HG02840 (cell line): ENCODE results near the gene CDH23.

Experiments
- ATAC-seq: cut with Tn5 transposase; IDR thresholded peaks from one replicate; pipeline ENCODE4 v1.9.1; 2021; ENCODE audit warnings: mild to moderate bottlenecking, moderate library complexity, moderate number of reproducible peaks; ENCODE audit not compliant: unreplicated experiment, low FRiP score

CDH23 gene

DNA sequence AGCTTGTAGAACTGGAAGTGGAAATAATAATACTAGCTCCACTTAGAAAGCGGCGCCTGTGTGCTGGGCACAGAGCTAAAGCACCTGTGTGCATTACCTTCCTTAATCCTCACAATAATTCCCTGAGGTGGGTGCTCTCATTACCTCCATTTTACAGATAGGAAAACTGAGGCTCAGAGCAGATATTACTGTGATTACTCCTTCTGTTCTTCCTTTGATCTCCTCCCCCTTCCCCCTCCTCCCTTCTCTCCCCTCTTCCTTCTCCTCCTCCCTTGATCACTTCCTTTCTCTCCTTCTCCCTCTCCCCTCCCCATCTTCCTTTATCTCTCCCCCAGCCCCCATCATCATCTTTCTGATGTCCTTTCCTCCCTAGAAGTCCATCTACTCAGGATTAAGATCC, 267.9 kb downstream of the CDH23 start:
- no peak for ATAC-seq

- ATAC-seq = no peak
Measured at GRCh38 chr10:71665456-71665855, 268.7 kb downstream of the CDH23 start.

GRCh38 chr10:71666639-71667386, 270.1 kb downstream of the CDH23 start:
- no peak for ATAC-seq

GRCh38 chr10:71667387-71667752, 270.6 kb downstream of the CDH23 start:
- ATAC-seq = no peak

GRCh38 chr10:71671994-71672946, 275.6 kb downstream of the CDH23 start:
- no peak for ATAC-seq

DNA sequence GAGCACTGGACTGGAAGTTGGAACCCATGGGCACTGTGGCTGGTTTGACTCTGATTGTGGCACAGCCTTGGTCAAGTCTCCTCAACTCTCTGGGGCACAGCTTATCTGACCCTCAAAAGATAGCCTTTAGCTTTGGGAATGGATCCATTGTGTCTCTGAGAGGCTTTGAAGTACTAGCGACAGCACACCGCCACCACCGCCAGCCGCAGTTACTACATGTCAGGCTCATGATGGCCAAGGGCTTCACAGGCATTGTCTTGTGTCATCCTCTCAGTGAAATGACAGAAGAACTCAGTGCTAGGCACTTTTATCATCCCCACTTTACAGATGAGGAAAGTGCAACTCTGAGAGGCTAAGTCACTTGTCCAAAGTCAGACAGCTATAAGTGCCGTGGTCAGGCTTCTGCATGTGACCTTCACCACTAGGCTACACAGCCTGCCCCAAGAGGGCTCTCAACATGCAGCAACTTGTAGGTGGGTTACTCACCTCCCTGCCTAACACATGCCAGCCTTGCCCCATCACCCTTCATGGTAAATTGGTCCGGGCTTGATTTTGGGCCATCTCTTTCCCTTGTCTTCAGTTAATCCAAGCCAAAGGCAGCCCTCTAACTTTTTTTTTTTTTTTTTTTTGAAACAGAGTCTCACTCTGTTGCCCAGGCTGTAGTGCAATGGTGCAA, 278.7 kb downstream of the CDH23 start:
- no peak for ATAC-seq

DNA sequence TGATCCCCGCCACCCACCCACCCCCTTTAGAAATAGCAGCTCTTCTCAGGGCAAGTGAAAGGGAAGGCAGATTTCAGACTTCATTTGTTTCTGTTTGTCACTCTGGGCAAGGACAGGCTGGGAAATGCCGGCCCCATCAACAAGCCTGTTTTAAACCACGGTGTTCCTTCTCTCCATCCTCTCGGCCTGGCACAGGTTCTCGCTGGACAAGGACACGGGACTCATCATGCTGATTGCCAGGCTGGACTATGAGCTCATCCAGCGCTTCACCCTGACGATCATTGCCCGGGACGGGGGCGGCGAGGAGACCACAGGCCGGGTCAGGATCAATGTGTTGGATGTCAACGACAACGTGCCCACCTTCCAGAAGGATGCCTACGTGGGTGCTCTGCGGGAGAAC, 280.5 kb downstream of the CDH23 start:
- no peak for ATAC-seq

GRCh38 chr10:71678057-71678805, 281.5 kb downstream of the CDH23 start:
- ATAC-seq = no peak

GRCh38 chr10:71679425-71679824, 282.7 kb downstream of the CDH23 start:
- no peak for ATAC-seq

DNA sequence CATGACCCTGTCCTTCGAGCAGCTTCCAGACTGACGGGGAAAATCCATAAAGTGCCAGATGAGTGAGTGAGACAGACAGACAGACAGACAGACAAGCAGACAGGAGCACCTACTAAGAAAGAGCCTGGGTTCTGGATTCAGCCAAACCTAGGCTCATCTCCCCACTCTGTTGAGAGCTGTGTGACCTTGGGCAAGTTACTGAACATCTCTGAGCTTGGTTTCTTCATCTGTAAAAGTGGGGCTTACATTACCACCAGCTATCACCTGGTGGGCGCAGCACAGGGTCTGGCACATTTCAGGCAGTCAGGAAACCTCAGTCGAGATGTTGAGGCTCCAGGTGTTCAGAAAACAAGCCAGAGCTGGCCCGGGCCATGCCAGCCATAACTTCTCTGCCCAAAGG, 285.3 kb downstream of the CDH23 start:
- no peak for ATAC-seq

GRCh38 chr10:71683301-71683700, 286.6 kb downstream of the CDH23 start:
- ATAC-seq = no peak

DNA sequence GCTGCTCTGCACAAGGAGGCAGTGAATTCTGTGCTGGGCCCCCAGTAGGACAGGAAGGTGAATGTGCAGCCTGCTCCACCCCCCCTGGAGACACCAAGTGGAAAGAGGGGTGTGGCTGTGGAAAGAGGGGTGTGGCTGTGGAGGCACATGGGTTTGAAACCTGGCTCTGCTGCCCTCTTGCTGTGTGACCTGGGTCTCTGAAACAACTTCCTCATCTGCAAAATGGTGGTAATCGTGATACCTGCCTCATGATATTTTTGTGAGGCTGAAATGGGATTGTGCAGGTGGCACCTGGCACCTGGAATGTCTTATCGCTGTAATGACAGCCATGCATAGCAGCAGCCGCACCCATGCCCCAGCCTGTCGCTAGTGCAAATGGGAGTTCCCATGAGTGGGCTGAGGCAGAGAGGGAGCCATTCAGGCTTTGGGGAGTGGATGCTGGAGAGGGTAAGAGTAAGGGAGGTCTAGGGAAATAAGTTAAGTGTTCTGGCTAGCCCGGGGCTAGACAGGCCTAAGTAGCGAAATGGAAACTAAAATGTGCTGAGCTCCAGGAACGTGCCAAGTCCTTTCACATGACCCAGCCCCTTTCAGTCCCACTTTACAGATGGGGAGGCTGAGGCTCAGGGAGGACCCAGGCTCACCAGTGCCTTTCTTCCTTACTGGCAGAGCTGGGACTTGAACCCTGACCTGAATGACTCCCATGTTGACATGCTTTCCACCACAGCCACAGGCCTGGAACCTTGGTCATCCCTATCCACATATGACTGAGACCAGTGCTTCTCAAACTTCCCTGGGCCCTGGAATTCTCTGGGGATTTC, 287.8 kb downstream of the CDH23 start:
- ATAC-seq = no peak

- ATAC-seq = no peak
Measured at GRCh38 chr10:71685554-71686232, 289.0 kb downstream of the CDH23 start.

DNA sequence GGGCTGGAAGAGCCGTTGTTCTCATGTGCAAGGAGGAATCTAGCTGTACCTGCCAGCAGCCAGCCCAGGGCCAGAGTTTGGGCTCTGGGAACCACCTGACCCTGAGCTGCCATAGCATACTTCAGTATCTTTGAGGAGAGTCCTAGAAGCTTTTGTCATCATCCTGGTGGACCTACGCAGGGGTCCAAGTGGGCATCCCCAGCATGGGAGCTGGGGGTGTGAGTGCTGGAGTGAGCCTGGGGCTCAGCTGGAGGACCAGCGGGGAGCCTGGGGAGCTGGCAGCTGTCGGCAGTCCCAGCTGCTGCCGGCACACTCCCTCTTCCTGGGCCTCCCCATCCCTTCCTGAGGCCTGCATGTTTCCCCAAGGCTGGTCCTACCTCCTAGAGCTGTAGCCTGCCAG, 290.4 kb downstream of the CDH23 start:
- ATAC-seq = no peak

- no peak for ATAC-seq
Measured at GRCh38 chr10:71687480-71687879, 290.8 kb downstream of the CDH23 start.

GRCh38 chr10:71688256-71688655, 291.5 kb downstream of the CDH23 start:
- no peak for ATAC-seq

GRCh38 chr10:71690094-71690720, 293.5 kb downstream of the CDH23 start:
- ATAC-seq = no peak

- ATAC-seq = no peak
Measured at GRCh38 chr10:71691405-71691804, 294.7 kb downstream of the CDH23 start.
